Renal pelvis (tissue), 4 donors: ENCODE results near the gene MPRIP. TPM values are rescaled to one million over a fixed set of nuclear protein-coding genes. Genes with fewer than 3 reads are reported as not detected.
"Not testable (repeated sequence)": the region's sequence is repeated elsewhere in the genome, so short reads cannot be mapped to it uniquely, and the experiment has no call there.

Source experiments
- DNase-seq: peaks from one replicate; pipeline ENCODE4 v3.0.0-alpha.2; 2013
- polyA plus RNA-seq, 3 donors: library from polyadenylated mRNA; unstranded; fragments of 120-200 nt; gene quantifications; one replicate each; pipeline ENCODE4 v1.2.1, GENCODE V29; 2013; ENCODE audit not compliant: insufficient read length in 3 of 3

MPRIP gene
- polyA plus RNA-seq, 3 donors: 164 to 176 (median 171) TPM

GRCh38 chr17:17008621-17009397 is 33.4 kb upstream of the MPRIP start:
- DNase-seq: not testable (repeated sequence)

DNA sequence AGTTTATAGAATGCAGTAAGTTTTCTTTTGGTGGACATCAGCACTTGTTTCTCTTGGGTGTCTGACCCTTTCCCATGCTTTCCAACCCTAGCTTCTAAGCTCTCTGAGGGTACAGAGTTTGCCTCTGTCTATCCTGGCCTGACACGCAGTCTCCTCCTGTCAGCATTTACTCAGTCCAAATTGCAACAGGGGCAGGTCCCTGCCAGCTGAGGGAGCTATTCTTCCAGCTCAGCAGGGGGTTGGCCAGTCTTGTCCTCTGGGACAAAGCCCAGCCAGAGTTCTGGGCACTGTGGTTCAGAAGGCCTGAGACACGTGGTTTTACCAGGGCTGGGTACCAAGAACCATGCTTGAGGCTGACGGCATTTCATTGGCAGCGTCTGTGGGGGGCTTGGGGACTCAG is 32.3 kb upstream of the MPRIP start:
- not testable (repeated sequence) for DNase-seq

GRCh38 chr17:17010545-17011034 is 31.7 kb upstream of the MPRIP start:
- not testable (repeated sequence) for DNase-seq

GRCh38 chr17:17011043-17011907 is 31.0 kb upstream of the MPRIP start:
- not testable (repeated sequence) for DNase-seq

- DNase-seq: not testable (repeated sequence)
Measured at GRCh38 chr17:17013828-17014747, 28.2 kb upstream of the MPRIP start.

- DNase-seq: not testable (repeated sequence)
Measured at GRCh38 chr17:17014748-17015124, 27.5 kb upstream of the MPRIP start.

DNA sequence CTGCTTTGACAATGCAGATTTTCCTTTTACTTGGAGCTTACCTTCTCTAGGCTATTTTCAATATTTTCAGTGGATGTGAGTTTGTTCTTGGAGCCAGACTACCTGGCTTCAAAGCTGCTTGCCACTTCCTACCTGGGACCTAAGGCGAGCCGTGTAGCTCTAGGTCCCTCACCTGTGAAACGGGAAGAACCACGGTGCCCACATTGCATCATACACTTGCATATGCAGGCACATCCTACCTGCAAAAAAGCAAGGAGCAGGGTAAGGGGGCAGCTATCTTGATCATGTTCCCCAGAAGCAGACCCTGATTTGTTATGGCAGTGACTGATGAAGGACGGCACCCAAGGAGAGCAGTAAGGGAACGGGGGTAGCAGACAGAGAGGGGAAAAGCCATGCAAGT is 27.0 kb upstream of the MPRIP start:
- no peak for DNase-seq

GRCh38 chr17:17016199-17017197 is 25.8 kb upstream of the MPRIP start:
- DNase-seq: not testable (repeated sequence)

GRCh38 chr17:17017343-17018014 is 24.8 kb upstream of the MPRIP start:
- DNase-seq: no peak

- DNase-seq: no peak
Measured at GRCh38 chr17:17018021-17018441, 24.2 kb upstream of the MPRIP start.

- no peak for DNase-seq
Measured at GRCh38 chr17:17018612-17019429, 23.4 kb upstream of the MPRIP start.

GRCh38 chr17:17019430-17019762 is 22.9 kb upstream of the MPRIP start:
- no peak for DNase-seq

GRCh38 chr17:17019891-17020456 is 22.3 kb upstream of the MPRIP start:
- DNase-seq: no peak

GRCh38 chr17:17020821-17021193 is 21.4 kb upstream of the MPRIP start:
- DNase-seq: no peak

DNA sequence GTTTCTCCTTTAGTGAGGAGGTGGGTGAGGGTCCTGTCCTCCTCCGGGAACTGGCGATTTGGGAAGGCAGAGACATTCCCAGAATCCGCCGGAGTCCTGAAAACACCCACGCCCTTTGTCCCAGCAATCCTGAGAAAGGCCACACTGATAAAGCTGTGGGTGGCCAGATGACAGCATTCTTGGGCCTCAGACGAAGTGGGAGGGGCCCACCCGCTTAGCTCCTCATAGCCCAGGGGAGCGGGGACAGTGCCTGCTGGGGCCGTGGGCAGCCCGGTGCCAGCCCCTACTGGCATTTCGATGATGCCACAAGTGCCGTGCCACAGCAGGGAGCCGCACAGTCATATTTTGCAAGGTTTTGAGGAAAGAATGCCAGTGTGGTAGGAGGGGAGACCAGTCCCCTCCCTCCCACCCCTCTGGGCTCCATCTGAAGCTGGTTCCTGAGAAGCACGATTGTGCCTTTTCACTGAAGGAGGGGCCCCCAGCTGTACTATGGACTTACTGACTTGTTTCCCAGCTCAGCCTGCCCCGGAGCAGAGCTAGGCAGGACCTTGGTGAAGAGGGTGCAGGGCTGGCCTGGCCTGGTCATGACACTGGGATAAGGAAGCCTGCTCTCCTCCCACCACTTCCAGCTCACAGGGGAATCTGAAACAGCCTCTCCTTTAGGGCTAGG is 20.9 kb upstream of the MPRIP start:
- DNase-seq: no peak

DNA sequence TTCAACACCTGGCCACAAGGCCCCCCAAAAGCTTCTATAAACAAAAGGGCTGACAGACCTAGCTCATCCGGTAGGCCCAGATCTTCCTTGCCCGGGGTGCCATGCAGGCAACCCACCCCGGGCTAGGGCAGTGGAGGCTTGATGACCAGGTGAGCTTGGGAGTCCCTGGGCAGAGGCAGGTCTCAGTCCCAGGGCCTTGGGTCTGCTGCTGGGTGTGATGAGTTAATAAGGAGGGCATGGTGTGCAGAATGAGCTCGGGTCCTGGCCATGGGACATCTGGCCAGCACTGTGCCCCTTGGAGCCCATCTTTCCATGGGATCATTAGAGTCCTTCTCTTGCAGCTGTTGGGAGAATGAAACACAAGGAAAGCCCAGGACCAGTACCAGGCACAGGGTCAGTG is 20.2 kb upstream of the MPRIP start:
- no peak for DNase-seq

DNA sequence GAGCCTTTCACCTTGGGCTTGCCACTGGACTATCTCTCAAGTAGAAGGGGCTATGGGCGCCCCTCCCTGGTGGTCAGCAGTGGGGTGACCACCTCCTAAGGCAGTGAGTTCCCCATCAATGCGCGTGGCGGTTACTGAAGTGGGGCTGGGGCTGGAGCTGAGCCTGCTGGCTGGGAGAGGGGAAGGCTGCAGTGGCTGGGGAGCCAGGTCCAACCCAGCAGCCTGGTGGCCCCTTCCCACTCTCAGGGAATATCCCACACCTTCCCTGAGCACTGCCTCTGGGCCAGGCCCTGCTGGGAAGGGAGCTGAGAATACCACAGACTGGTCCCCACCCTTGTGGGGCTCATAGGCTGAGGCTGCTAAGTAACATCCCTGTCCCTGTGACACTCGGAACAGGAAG is 19.8 kb upstream of the MPRIP start:
- DNase-seq: no peak

DNA sequence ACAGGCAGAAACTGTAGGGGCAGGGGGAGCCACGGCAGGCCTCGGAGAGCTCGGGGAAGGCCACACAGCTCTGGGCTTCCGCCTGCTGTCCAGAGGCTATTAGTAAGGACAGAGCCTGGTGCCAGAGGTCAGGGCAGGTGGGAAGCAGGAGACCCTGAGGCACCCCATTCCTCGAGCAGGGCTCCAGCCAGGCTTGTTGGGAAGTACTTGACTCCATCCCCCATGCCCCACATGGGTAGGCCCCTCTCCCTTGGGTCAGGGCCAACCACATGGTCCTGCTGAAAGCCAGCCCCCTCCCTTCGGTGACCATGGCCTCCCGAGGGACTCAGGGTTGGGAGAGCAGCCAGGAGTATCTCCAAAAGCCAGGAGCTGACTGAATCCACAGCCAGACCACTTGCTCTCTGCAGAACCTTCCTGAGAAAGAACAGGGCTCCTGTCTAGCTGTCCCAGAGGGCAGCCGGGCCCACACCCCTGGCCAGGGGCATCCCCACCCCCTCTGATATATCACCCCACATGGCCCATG is 17.4 kb upstream of the MPRIP start:
- no peak for DNase-seq
